HG03175 (cell line): ENCODE results near the gene CRB2.

Experiments
- ATAC-seq: cut with Tn5 transposase; IDR thresholded peaks from one replicate; pipeline ENCODE4 v1.9.1; 2021; ENCODE audit warnings: mild to moderate bottlenecking, moderate library complexity; ENCODE audit not compliant: unreplicated experiment

CRB2 gene

GRCh38 chr9:123346826-123347225 is 9.2 kb upstream of the CRB2 start:
- no peak for ATAC-seq

GRCh38 chr9:123347289-123348060 is 8.5 kb upstream of the CRB2 start:
- ATAC-seq = no peak

DNA sequence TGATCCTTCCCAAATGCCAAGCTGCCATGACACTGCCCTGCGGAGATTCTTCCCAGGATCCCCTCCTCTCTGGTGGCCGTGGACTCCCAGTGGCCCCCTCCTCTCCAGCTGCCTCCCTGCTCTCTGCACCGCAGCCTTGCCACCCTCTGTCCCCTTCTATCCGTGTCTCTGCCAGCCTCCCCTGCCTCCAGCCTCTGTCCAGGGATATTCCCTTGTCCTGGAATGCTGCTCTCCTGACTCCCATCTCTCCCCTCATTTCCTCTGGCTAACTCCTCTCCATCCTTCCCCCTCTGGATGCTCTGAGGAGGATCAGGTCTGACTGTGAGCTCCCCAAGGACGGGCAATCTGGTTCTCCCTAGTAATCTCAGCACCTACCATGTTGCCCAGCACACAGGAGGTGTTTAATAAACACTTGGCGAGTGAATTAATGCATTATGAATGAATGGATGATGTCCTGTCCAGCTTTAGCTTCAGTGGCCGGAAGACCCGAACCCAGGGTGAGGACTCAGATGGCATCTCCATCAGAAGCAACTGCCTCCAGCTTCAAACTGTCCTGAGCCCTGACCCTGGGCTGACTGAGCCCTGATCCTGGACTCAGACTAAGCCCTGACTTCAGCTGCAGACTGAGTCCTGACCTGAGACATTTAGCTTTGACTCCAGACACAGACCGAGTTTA is 7.5 kb upstream of the CRB2 start:
- ATAC-seq = no peak

- ATAC-seq = no peak
Measured at GRCh38 chr9:123349033-123349432, 7.0 kb upstream of the CRB2 start.

DNA sequence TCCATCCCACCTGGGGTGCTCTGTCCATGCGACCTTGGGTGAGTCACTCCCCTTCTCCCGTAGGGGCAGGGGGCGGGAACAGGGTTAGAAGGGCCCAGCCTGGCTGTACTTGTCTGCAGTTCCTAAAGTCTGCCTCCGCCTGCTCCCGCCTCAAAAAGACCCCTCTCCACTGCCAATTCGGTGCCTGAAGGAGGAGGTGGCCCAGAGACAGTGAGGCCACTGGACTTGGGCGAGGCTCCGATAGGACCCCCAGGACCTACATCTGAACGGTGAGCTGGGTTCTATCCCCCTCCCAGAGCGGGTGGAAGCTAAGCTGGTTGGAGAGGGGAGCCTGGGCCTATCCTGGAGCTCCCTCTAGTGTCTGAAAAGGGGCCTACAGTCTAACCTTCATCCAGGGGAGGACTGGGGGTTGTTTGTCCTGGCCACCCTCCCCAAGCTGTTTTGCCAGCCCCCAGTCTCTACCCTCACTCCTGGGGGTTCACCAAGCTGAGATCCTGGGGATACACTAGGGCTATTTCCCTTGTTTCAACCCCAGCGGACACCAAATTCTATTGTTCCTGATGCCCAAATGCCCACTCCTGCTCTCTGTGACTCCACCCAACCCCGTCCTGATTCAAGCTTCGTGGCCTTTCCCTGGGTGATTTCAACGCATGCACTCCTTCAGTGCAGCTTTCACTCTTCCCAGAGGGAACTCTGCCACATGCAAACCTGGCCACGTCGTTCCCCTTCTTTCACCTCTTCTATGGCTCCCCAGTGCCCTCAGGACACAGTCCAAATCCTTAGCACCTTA is 6.1 kb upstream of the CRB2 start:
- ATAC-seq = peak; percentile 56

- ATAC-seq = no peak
Measured at GRCh38 chr9:123350590-123351310, 5.2 kb upstream of the CRB2 start.

- no peak for ATAC-seq
Measured at GRCh38 chr9:123353041-123353440, 3.0 kb upstream of the CRB2 start.

DNA sequence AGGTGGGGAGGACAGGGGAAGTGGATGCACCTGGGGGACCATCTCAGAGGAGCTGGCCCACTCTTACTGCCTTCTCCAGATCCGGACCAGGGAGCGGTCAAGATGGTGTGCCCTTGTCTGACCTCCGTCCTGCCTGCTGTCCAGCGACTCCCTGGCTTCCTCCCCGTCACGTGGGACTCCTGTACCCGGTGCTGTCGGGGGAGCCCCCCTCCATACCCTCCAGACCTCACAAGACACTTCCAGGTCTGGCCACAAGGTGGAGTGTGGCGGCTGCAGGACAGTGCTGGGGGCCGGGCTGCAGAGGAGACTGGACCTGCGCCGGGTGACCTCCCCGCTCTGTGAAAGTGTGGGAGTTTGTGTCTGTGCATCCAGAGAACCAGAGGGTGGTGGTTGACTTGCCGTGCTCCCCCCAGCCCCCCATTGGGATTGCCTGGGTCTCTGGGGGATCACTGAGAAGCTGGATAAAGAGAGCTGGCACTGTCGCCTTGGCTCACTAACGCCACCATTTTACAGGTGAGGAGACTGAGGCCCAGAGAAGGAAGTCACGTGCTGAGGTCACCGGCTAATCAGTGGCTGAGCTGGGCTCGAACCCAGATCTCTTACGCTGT is 1.9 kb upstream of the CRB2 start:
- ATAC-seq = peak; percentile 61

DNA sequence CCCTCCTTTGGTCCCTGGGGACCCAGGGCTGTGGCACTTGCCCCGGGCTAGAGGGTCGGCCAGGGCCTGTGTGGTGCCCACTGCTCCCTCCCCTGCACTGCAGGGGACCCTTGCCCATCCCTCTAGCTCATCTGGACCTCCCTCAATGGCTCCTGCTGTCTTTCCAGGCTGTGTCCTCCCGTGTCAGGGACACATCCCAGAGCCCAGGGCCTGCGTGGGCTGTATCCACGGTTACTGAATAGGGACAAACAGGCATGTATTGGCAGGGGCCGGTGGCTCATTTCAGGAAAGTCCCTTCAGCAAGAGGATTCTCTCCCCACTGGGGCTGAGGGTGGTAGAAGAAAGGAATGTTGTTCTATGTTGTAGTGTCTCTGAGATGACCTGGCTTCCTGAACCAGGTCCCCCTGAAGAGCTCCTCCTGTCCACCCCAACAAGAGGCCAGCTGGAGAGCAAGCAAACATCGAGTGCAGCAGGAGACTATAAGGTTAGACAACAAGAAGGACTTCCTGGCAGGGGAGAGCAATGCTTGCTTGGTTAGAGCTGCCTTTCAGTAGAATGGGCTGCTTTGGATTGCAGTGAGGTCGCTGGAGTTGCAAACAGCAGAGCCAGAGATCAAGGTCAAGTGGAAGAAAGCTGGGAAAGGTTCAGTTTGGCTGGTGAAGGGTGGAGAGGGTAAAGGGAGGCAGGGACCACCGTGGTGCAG is 1.0 kb upstream of the CRB2 start:
- no peak for ATAC-seq

DNA sequence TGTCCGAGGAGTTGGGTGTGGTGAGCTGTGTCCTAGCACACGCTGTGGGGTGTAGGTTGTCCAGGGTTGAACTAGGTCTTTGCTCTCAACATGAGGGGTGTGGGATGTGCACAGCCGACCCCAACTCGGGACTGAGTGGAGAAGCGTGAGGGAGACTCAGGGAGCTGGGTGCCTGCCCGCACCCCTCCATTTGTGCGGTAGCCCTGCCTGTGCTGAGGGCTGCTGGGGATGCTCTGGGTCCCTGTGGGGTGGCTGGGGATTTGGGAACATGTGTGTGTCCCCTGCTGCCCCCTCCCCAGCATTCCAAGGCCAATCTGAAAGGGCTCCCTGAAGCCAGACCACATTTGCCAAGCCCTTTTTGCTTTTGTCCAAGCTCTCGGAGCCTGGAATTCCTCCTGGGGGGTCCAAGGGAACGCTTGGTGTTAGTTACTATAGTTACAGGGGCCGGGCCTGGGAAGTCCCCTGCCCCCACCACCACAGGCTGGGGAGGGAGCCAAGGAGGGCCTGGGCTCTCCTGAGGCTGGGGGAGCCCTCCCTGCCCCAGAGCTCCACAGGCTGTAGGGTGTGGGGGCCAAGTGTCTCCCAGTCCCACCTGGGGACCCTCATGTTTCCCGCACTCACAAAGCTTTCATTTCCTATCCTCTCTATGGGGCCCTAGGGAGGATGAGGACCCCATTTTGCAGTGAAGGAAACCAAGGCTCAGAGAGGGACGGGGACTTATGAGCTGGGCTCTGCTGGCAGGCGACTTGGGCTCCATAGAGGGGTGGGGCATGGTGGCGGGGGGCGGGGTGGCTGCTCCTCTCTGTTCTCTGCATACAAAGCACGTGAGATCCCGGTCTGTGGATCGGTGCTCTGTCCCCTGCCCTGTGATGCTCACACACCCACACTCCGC is 1.1 kb downstream of the CRB2 start:
- ATAC-seq = no peak

DNA sequence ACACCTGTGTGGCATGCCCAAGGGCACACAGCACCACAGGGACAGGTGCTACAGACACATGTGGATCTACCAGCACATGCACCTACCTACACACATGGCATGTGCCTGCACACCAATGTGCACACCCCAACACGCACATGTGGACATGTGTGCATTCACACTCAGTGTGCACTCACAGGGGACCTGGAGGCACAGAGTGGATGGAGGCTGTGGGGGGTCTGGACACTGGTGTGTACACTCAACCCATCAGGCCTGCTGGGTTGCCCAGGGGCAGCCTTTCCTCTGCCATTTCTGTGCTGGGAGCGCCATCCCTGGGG is 1.7 kb downstream of the CRB2 start:
- ATAC-seq = no peak

- no peak for ATAC-seq
Measured at GRCh38 chr9:123358181-123358905, 2.3 kb downstream of the CRB2 start.

GRCh38 chr9:123359106-123359505 is 3.1 kb downstream of the CRB2 start:
- ATAC-seq = no peak

DNA sequence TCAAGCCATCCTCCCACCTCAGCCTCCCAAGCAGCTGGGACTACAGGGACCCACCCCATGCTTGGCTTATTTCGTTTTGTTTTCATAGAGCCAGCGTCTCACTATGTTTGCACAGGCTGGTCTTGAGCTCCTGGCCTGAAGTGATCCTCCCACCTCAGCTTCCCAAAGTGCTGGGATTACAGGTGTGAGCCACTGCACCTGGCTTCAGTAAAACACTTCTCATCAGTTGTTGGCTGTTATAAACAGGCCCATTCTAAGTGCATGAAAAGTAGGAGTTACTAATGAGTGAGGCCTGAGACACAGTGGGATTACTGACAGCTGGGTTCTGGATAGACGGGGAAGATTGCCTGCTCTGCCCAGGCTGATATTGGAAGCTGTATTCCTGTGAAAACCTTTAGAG is 3.5 kb downstream of the CRB2 start:
- ATAC-seq = no peak

DNA sequence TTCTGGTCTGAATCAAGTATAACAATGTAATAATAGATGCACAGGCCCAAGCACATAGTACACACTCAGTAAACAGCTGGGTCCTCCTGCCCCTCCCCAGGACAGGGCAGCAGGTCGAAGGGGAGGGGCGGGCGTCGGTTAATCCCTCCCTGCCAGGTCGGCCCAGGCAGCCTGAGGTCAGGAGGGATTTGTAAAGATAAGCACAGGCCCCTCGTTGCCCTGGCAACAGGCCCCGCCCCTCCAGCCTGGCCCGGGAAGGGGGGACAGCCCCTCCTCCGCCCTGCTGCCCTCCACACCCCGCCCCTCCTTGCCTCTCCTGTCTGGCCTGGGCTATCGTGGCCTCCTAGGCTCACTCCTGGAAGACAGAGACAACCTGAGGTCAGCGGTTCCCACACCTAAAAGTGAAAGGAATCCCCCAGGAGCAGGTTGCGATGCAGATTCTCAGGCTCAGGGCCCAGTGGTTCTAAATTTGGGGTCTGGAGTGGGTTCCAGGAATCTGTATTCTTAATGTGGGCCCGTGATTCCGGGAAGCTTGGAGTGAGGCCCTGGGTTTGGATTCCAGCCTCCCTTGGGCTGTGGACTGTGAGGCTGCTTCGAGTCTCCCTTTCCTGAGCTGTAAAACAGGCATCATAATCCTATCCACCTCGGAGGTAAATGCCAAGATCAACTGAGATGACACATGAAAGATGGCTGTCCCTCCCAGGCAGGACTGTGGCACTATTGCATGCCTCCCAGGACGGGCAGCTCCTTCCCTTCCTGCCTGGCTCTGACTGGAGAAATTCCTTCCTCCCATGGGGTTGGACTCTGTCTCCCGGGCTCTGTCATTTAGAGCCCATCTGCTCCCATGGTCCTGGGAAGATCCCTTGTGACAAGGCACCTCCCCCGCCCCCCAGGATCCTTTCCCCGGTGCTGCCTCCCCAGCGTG is 4.4 kb downstream of the CRB2 start:
- peak; percentile 44 for ATAC-seq

- no peak for ATAC-seq
Measured at GRCh38 chr9:123361086-123361730, 5.2 kb downstream of the CRB2 start.
